Pons (tissue), 1 donor: ENCODE data around the gene PAXIP1.
"Not testable (repeated sequence)": the region's sequence is repeated elsewhere in the genome, so short reads cannot be mapped to it uniquely, and the experiment has no call there.

Source experiments
- DNase-seq: peaks from one replicate; pipeline ENCODE4 v3.0.0-alpha.2; 2016; ENCODE audit warnings: low spot score

Gene PAXIP1

DNA sequence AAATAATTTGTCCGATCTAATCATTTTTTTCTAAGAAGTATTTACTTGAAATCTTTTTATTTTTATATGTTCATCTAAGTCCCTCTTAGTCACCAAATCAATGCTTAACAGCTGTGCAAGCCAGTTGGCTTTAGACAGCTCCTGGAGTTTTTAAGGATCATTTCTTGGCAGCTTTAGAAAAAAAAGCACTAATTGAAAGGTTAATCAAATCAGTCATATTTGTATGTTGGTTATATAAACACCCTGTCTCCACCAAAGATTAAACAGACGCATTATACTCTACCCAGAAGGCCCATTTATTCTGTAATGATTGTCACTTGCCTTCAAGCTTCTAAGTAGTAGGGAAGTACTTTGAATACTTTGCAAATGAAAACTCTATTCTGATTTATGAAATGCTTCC lies 60.2 kb downstream of the PAXIP1 start:
- no peak for DNase-seq

DNA sequence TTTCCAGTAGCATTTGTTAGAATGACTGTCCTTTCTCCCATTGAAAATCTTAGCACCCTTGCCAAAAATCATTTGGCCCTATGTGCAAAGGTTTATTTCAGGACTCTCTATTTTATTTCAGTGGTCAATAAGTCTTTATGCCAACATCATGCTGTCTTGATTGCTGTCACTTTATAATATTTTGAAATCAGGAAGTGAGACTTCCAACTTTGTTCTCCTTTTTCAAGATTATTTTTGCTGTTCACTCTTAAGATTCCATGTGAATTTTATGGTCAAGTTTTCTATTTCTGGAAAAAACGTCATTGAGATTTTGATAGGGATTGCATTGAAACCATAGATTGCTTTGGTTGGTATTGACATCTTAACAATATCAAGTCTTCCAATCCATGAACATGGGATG lies 65.1 kb downstream of the PAXIP1 start:
- DNase-seq: no peak

DNA sequence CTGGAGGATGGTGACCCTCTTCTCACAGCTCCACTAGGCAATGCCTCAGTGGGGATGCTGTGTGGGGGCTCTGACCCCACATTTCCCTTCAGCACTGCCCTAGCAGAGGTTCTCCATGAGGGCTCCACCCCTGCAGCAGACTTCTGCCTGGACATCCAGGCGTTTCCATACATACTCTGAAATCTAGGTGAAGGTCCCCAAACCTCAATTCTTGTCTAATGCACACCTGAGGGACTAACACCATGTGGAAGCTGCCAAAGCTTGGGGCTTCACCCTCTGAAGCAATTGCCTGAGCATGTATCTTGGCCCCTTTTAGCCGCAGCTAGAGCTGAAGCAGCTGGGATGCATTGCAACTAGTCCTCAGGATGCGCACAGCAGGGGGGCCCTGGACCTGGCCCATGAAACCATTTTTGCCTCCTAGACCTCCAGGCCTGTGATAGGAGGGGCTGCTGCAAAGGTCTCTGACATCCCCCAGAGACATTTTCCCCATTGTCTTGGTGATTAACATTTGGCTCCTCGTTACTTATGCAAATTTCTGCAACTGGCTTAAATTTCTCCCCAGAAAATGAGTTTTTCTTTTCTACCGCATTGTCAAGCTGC lies 68.5 kb downstream of the PAXIP1 start:
- DNase-seq: not testable (repeated sequence)

DNA sequence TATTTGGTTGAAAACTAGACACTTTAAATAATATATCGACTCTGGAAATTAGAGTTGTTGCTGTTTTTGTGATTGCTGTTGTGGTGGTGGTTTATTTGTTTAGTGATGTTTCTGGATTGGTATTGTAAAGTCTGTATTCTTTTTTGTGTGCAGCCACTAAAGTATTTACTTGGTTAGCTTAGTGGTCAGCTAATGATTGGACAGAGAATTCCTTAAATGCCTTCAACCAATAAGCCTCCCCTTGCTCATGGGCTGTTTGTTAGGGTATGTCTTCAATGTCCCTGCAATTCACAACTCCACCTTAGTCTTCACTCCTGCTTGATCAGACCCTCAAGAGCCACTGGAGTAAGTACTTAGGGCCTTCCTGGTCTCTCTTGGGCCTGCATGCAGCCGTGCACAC lies 71.0 kb downstream of the PAXIP1 start:
- DNase-seq: no peak

DNA sequence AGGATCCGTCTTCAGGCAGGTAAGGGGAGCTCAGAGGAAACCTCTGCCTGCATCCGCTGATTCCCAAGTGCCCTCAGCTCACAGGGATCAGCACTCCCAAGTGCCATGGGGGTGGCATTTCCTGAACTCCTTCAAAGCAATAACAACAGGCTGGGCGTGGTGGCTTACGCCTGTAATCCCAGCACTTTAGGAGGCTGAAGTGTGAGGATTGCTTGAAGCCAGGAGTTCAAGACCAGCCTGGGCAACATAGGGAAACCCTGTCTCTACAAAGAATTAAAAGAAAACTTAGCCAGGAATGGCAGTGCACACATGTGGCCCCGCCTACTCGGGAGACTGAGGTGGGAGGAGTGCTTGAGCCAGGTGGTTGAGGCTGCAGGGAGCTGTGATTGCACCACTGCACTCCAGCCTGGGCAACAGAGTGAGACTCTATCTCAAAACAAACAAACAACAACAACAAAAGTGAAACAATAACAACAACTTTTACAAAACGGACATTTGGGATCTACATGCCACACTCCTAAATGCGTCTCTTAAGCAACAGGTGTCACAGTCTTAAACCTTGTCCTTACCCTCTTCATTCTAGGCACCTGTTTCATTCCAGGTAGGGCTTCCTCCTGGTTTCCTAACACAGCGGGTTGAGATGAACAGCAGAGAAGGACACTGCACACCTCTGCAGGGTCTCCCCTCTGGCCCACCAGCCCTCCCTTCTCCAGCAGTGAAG lies 73.8 kb downstream of the PAXIP1 start:
- peak; percentile 5 for DNase-seq

DNA sequence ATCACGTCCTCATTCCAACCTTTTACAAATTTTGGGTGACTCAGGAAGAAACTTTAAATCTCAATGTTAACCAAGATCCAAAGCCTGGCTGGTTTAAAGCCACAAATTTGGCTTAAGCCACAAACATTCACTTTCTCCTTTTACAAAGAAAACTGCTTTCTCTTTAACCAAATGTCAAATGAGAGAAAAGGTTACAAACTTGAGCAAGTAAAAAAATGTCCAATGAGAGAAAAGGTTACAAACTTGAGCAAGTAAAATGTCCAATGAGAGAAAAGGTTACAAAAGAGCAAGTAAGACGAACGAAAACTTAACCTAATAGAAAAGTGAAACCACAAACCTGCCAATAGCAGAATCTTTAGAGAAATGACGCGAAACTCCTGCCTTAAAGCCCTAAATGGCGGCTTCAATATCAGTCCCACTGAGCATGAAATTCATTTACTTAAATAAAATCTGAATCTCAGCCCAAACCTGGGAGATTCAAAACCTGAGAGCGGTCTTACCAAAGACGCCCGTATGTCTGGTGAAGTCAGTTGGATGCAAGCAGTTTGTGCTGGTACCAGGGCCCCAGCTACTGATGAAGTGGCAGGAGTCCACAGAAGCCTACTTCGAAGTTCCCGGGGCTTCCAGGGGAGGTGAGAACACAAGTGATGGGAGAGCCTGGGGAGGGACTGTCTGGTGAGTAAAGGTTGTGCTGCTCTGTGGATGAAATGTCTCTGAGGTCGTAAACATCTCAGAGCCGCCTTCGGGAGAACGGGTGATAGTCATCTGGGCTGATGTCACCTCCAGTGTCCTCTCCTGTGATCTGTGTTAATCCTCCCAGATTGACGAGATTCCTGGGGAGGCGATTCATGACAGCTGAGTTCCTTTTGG lies 74.6 kb downstream of the PAXIP1 start:
- DNase-seq: peak; percentile 96

DNA sequence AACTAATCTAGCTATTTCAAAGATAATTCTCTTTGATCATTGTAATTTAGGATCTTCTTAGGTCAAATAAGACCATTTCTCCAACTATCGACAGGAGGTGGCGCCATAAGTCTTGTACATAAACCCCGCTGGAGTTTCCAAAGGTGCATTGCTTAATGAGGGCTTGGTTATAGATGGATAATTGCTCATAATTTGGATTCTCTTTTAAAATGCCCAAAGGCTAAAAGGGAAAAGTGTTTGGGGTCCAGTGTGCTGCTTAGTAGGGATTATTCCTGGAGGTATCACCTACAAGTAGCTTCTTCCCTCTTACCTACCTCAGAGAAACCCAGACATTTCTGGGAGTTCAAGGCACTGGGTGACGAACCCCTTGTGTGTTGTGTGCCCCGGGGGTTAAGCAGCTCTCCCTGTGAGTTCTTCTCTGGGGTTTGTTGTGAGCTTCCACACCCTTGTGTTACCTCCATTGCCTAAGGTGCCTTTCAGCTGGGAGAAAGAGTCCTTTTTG lies 75.2 kb downstream of the PAXIP1 start:
- DNase-seq: peak; percentile 94

DNA sequence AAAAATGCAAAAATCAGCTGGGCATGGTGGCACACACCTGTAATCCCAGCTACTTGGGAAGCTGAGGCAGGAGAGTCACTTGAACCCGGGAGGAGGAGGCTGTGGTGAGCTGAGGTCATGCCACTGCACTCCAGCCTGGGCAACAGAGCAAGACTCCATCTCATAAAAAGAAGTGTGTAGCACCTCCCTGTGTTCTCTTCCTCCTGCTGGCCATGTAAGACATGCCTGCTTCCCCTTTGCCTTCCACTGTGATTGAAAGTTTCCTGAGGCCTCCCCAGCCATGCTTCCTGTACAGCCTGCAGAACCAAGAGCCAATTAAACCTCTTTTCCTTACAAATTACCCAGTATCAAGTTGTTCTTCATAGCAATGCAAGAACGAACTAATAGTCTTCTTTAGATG lies 80.5 kb downstream of the PAXIP1 start:
- not testable (repeated sequence) for DNase-seq

DNA sequence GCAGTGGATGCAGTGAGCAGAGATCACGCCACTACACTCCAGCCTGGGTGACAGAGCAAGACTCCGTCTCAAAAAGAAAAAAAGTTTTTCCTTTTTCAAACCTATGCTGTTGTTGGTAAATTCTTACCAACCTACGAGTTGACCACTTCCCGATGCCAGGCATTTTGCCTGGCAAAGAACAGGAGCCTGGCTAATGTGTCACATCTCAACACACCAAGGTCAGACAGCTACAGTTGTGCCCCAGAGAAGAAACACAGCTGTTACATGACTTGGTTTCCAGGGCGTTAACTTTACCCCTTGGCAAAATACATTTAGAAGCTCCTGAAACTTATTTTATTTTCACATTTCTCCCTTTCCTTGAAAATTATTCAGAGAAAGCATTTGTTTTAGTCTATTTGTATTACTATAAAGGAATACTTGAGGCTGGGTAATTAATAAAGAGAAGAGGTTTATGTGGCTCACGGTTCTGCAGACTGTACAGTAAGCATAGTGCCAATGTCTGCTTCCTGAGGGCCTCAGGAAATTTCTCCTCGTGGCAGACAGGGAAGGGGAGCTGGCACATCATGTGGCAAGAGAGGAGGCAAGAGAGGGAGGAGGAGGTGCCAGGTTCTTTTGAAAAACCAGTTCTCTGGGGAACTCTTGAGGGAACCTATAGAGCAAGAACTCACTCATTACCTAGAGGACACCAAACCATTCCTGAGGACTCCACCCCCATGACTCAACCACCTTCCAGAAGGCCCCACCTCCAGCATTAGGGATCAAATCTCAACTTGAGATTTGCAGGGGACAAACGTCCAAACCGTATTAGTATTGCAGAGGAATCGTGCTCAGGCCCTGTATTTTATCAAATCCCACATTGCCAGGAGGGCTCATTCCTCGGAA lies 83.3 kb downstream of the PAXIP1 start:
- DNase-seq: no peak

DNA sequence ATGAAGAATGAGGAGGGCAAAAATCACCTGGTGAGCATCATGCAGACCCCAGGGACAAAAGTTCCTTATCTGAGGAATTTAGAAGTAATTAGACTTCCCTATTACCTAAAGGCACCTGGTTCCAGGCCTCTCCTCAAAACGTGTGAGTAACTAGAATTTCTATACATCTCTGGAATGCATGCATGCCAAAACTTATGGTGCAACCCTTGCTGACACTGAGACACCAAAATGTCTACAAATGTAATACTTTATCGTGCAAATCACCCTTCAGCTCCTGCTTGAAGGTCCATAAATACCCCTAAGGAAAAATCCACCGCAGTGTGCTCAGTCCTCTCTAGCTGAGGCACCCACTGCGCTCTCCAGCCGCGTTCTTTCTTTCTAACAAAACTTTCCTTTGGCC lies 84.2 kb downstream of the PAXIP1 start:
- no peak for DNase-seq

DNA sequence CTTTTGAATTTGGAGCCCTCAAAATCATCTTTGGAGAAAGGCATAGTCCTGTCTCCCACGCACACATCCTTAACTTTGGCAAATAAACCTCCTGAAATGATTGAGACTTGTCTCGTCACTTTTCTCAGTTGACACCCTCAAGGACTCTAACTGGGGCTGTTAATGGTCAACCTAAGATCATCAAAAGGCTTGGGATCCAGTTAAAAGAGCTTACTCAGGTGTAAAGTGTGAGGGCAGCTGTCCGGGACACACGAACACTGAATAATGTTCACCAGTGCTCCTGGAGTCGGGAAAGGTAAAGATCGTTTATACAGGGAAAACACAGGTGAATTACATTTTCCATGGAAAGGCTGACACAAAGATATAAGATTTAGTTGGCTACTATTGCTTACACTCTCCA lies 84.7 kb downstream of the PAXIP1 start:
- no peak for DNase-seq

DNA sequence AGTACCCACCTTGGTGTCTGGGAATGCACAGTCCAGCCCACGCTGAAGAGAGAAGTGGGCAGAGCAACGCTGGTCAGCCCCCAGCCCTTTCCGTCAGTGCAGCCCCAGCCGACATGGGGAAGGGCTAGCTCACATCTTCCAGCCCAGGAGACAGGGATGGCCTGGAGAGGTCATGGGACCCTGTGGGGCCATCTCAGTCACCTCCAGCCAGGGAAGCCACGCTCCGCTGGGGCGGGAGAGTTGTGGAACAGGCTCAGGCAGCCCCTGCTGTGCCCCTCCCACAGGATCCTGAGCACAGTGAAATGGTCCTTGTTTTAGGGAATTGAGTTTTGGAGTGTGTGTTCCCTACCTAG lies 85.1 kb downstream of the PAXIP1 start:
- DNase-seq: no peak

DNA sequence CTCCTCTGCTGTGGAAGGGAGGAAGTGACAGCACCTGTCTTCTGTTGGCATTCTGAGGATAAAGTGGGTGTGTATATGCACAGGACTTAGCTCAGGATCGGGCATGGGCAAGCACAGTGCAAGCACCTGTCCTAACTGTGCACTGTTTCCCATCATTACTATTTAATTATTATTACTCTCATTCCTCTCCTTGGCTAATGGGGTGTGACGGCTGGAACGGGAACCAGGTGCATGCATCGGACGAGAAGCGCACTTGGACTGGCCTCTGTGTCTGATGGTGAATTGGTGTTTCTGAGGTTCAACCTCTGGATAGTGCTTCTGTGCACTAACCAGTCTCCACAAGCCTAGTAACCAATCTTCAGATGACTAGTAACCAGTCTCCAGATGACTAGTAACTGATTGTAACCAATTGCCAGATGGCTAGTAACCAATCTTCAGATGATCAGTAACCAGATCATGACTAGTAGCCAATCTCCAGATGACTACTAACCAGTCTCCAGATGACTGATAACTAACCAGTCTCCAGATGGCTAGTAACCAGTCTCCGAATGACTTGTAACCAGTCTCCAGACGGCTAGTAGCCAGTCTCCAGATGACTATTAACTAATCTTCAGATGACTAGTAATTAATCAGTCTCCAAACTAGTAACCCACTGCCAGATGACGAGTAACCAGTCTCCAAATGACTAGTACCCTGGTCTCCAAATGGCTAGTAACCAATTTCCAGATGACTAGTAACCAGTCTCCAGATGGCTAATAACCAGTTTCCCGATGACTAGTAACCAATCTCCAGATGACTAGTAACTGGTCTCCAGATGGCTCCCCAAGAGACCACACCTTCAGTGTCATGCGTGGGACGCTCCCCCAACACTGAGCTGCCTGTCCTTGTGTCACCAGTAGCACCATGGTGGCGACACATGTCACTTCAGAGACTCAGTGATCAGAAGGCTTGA lies 85.8 kb downstream of the PAXIP1 start:
- no peak for DNase-seq

DNA sequence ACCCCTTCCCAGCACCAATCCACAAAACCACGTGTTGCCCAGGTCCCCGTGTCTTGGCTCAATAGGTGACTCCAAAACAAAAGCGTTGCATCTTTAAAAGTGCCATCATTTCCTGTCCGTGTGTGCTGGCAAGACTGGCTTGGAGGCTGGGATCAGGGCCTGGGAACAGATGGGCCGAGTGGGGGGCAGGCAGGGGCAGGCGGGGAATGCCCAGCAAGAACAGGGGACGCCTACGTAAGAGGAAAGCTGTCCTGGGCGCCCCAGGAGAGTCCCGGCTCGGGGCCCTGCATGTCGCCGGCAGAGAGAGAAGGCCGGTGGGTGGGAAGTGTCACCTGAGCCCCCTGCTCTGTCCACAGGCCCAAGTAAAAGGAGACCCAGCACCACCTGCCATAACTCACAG lies 86.5 kb downstream of the PAXIP1 start:
- DNase-seq: no peak

DNA sequence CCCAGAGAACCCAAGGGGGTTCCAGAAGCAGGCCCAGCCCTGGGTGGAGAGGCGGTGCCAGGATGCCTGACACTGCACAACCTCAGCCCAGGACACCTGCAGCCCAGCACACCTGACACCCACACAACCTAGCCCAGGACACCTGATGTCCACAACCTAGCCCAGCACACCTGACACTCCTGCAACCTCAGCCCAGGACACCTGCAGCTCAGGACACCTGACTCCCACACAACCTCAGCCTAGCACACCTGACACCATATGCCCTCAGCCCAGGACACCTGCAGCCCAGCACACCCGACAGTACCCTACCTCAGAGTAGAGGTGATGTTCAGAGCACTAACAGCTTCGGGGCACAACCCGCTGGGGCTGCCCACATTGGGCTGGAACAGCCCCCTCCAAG lies 87.3 kb downstream of the PAXIP1 start:
- DNase-seq: no peak

DNA sequence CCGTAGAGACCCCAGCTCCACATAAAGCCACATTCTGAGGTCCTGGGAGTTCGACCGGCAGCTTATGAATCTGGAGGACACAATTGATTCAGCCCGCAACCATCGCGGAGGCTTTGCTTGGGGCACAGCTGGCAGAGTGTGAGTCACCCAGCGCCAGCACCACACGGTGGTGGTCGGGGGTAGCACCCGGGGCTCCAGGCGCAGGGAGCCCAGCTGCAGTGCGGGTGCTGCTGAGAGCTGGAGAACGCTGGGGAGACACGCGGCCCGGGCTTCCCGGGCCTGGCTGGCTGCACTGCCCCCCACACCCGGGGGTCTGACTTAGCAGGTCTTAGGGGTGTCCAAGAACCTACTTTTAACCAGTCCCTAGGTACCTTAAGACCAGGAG lies 87.9 kb downstream of the PAXIP1 start:
- DNase-seq: no peak

DNA sequence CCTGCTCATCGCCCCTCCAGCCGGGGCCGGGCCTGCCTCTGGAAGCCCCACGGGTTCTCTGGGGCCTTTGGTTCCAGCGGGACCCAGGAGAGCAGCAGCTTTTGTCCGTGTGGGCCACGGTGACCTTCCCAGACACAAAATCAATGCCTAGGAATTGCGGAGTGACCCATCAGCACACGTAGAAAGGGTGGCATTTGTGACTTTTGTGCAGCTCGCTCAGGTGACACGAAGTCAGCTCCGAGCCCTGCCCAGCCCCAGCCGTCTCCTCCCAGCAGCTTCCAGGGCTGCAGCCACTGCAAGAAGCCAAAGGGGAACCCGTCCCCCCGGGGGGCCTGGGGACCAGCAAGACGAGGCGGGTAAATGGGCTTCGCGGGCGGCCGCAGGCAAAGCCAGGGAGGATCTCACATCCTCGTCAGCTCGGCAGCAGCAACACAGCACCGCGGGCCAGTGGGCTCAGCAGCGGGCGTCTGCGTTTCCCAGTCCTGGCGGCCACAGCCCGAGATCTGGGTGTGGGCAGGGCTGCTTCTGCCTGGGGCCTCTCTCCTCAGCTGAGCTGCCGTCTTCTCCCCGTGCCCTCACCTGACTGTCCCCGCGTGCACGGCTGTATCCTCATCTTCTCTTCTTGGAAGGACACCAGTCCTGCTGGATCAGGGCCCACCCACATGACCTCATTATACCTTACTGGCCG lies 88.5 kb downstream of the PAXIP1 start:
- DNase-seq: no peak

DNA sequence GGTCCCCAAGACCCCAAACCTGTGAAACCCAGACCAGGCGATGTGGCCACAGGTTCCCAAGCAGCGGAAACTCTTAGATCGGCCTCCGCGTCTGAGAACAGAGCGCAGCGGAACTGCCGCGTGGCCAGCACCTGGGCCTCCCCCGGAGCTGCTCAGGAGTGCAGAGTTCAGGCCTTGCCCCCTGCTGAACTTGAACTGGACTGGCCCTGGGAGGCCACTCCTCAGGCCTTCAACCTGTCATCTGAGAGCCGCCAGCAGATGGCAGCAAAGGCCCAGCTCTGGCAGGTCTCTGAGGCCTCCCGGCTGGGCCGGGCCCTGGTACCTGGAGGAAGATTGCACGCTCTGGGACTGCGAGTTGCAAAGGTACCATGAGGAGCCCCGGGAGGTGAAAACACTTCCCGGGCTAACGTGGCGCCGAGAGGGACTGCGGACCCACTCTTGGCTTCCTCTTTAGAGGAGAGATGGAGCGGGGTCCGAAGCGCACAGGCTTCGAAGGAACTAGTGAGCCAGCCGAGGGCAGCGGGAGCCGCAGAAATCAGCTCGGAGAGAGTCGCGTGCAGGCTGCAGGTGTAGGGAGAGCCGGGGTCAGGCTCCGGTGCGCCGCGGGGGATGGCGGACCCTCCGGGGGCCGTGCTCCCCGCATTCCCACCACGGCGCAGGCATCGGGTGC lies 89.2 kb downstream of the PAXIP1 start:
- DNase-seq: peak; percentile 77

DNA sequence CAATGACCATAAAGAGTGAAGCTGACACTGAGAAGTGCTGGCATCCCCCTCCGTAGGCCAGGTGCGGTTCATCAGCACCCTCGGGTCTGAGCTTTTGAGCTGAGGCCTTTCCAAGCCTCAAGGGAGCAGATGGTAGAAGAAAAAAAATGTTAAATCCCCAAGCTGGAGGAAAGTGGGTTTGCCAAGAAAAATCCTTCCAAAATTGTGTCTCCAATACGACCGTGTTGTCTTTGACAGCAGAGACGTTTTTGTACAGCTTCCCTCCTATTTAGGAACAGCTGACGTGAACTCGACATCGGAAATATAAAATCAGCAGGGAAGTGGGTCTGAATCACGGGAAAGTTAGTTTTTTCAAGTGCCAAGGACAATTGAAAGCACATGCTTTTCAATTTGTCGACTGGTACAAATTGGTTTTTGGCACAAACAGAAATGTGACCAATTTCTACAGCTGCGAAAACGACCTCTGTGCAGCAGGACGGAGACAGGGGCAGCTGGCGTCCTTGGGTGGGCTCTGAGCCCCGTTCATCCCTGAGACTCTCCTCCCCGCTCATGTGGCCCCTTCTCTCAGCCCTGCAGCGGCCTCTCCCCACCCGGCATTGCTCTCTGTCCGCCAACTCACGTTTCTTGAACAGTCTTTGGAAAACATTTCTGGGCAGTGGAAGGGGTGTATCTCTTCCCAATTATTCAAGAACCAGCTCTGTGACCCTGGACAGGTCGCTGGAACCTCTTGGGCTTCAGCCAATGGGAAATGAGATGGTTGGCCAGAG lies 89.9 kb downstream of the PAXIP1 start:
- DNase-seq: peak; percentile 36
